Measurements from ENCODE around the gene UBE2B.

DNA sequence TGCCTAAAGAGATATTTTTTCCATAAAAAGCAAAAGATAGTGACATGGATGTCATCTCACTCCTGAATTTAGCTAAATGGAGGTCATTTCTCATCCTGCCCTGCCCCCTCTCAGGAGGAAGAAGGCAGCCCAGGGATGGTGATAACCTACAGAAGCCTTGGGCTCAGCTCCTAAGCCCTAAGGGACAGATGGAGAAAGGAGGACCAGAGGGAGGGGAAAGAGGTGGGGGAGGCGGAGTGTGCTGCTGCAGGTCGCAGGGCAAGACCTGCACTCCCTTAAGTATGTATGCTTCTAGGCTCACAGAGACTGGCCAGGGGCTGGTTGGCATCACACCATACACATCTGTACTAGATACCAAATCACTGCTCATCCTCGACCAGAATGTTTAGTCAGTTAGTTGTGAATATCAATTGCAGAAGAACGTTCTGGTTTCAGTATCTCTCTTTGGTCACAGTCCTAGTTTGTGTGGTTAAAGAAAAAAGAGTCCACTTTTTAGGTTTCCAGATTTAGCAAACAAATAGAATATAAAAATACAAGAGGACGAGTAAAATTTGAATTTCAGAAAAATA lies 58.7 kb downstream of the UBE2B start:
- TF ChIP-seq POLR2AphosphoS5 (IDR thresholded peaks at IDR 0.05; ENCODE audit: low read depth, low read length) (no peak), CTCF (IDR thresholded peaks at IDR 0.05) (no peak), YY1 (IDR thresholded peaks at IDR 0.05; ENCODE audit: low read depth) (no peak), TAF1 (IDR thresholded peaks at IDR 0.05; ENCODE audit: borderline replicate concordance, low read depth, low read length) (no peak)
